Neural progenitor cell (in vitro differentiated cells): ENCODE measurements around the gene CXCR3. TPM values are rescaled to one million over a fixed set of nuclear protein-coding genes. Genes with fewer than 3 reads are reported as not detected.

Experiments
- DNase-seq: peaks from one replicate; pipeline ENCODE4 v3.0.0-alpha.2; 2016; ENCODE audit warnings: low spot score
- H2AFZ ChIP-seq: fragments of 200-600 bp; sonication (generic); replicated peaks from 2 replicates; pipeline ENCODE4 v1.6.1; 2016; ENCODE audit warnings: antibody characterized with exemption
- H3F3A ChIP-seq: fragments of 200-600 bp; sonication (generic); 2 replicates; pipeline ENCODE4 v1.6.1; 2016; ENCODE audit warnings: antibody characterized with exemption, low read depth
- H3K27ac ChIP-seq: fragments of 200-600 bp; sonication (generic); 2 replicates; pipeline ENCODE4 v1.5.1; 2016; ENCODE audit warnings: mild to moderate bottlenecking
- H3K27me3 ChIP-seq: fragments of 200-600 bp; sonication (generic); 2 replicates; pipeline ENCODE4 v1.6.1; 2016; ENCODE audit warnings: mild to moderate bottlenecking, moderate library complexity
- H3K36me3 ChIP-seq: fragments of 200-600 bp; sonication (generic); 2 replicates; pipeline ENCODE4 v1.5.1; 2016
- H3K4me1 ChIP-seq: fragments of 200-600 bp; sonication (generic); 2 replicates; pipeline ENCODE4 v1.6.1; 2016; ENCODE audit warnings: mixed run types
- H3K4me2 ChIP-seq: fragments of 200-600 bp; sonication (generic); 2 replicates; pipeline ENCODE4 v1.6.1; 2016
- H3K4me3 ChIP-seq: fragments of 200-600 bp; sonication (generic); 2 replicates; pipeline ENCODE4 v1.5.1; 2016
- H3K79me2 ChIP-seq: fragments of 200-600 bp; sonication (generic); 2 replicates; pipeline ENCODE4 v1.6.1; 2016; ENCODE audit warnings: low read depth
- H3K9ac ChIP-seq: fragments of 200-600 bp; sonication (generic); 2 replicates; pipeline ENCODE4 v1.6.1; 2016
- H3K9me3 ChIP-seq: fragments of 200-600 bp; sonication (generic); 2 replicates; pipeline ENCODE4 v1.5.1; 2016; ENCODE audit warnings: low read depth
- H4K20me1 ChIP-seq: fragments of 200-600 bp; sonication (generic); 2 replicates; pipeline ENCODE4 v1.6.1; 2016; ENCODE audit warnings: low read depth
- H3K27ac Mint-ChIP-seq: 3 replicates; pipeline ENCODE4 v1.8.0; 2021; ENCODE audit warnings: mixed read lengths
- H3K27me3 Mint-ChIP-seq: 2 replicates; pipeline ENCODE4 v1.8.0; 2022; ENCODE audit warnings: low read depth, mild to moderate bottlenecking, inconsistent platforms, moderate library complexity, mixed read lengths; ENCODE audit not compliant: insufficient read depth
- H3K36me3 Mint-ChIP-seq: 3 replicates; pipeline ENCODE4 v1.8.0; 2021; ENCODE audit warnings: mixed read lengths
- H3K4me1 Mint-ChIP-seq: 3 replicates; pipeline ENCODE4 v1.8.0; 2021; ENCODE audit warnings: mixed read lengths
- H3K4me3 Mint-ChIP-seq: 3 replicates; pipeline ENCODE4 v1.8.0; 2021; ENCODE audit warnings: mild to moderate bottlenecking, moderate library complexity, mixed read lengths
- H3K9me3 Mint-ChIP-seq: 3 replicates; pipeline ENCODE4 v1.8.0; 2020; ENCODE audit warnings: mixed read lengths
- CTCF ChIP-seq: fragments of 200-600 bp; sonication (generic); IDR thresholded peaks from 2 replicates; pipeline ENCODE4 v1.5.1; 2017; ENCODE audit warnings: antibody characterized with exemption, mild to moderate bottlenecking
- EZH2 ChIP-seq: fragments of 200-600 bp; sonication (generic); IDR thresholded peaks from 2 replicates; pipeline ENCODE4 v1.6.1; 2017; ENCODE audit warnings: antibody characterized with exemption, mild to moderate bottlenecking, moderate library complexity
- EZH2phosphoT487 ChIP-seq: fragments of 200-600 bp; sonication (generic); IDR thresholded peaks from 2 replicates; pipeline ENCODE4 v1.6.1; 2017; ENCODE audit warnings: antibody characterized with exemption
- total RNA-seq: library from RNA; depleted of rRNA; stranded (reverse); fragments of >200 nt; gene quantifications from 2 replicates; pipeline ENCODE4 v1.2.3, GENCODE V29; 2015; ENCODE audit warnings: low replicate concordance

CXCR3 gene
- total RNA-seq, 1 donor from 2014 or later, result not detected

GRCh38 chrX:71659342-71659741, 41.0 kb upstream of the CXCR3 start:
- Histone ChIP-seq H3K27me3 (no peaks in the 10 kb centered on the region), H3K4me1 (no peaks in the 10 kb centered on the region), H3K36me3 (no peaks in the 10 kb centered on the region), H3K9ac (no peak overlapping the region), H3K4me2 (no peak overlapping the region), H4K20me1 (no peaks in the 10 kb centered on the region), H3K4me3 (no peak overlapping the region), H3K9me3 (no peaks in the 10 kb centered on the region), H2AFZ (no peak overlapping the region), H3K27ac (no peak overlapping the region), H3F3A (no peaks in the 10 kb centered on the region), H3K79me2 (no peaks in the 10 kb centered on the region)
- Mint-ChIP-seq H3K27me3 (peaks cover 9% of the 10 kb centered on the region), H3K9me3 (peaks cover 9% of the 10 kb centered on the region), H3K27ac (no peak overlapping the region), H3K4me3 (no peak overlapping the region), H3K4me1 (no peaks in the 10 kb centered on the region), H3K36me3 (no peaks in the 10 kb centered on the region)
- TF ChIP-seq EZH2, result no peak
- no peak for TF ChIP-seq EZH2phosphoT487
- no peak for TF ChIP-seq CTCF
- no peak for DNase-seq

DNA sequence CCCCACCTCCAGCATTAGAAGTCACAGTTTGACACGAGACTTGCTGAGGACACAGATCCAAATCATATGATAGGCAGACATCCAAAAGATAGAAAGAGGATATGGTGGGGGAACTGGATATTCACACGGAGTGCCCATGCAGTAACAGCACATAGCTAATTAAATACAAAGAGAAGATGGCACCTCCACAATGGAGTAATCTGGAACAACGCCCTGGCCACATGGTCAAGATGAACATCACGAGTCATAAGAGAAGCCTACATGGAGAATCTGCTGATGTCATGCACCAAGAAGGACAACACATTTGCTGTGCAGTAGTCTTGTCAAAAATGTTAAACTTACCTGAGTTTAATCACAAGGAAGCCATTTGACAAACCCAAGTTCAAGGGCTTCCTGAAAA, 39.0 kb upstream of the CXCR3 start:
- no peaks in the 10 kb centered on the region for H3K9me3 ChIP-seq
- H3K27me3 ChIP-seq, result no peaks in the 10 kb centered on the region
- peaks cover 7% of the 10 kb centered on the region for H3K9me3 Mint-ChIP-seq
- no peaks in the 10 kb centered on the region for H3K36me3 ChIP-seq
- H3K4me3 Mint-ChIP-seq, result no peak overlapping the region
- H3K9ac ChIP-seq, result no peak overlapping the region
- no peak for TF ChIP-seq EZH2
- TF ChIP-seq CTCF, result no peak
- no peak for TF ChIP-seq EZH2phosphoT487
- H4K20me1 ChIP-seq, result no peaks in the 10 kb centered on the region
- no peak overlapping the region for H3K4me3 ChIP-seq
- H3K79me2 ChIP-seq, result no peaks in the 10 kb centered on the region
- peaks cover 9% of the 10 kb centered on the region for H3K27me3 Mint-ChIP-seq
- no peaks in the 10 kb centered on the region for H3K4me1 ChIP-seq
- H3K4me2 ChIP-seq, result no peak overlapping the region
- no peak overlapping the region for H3K27ac Mint-ChIP-seq
- no peak overlapping the region for H3K27ac ChIP-seq
- H2AFZ ChIP-seq, result no peak overlapping the region
- H3K4me1 Mint-ChIP-seq, result no peaks in the 10 kb centered on the region
- no peaks in the 10 kb centered on the region for H3F3A ChIP-seq
- H3K36me3 Mint-ChIP-seq, result no peaks in the 10 kb centered on the region
- no peak for DNase-seq

DNA sequence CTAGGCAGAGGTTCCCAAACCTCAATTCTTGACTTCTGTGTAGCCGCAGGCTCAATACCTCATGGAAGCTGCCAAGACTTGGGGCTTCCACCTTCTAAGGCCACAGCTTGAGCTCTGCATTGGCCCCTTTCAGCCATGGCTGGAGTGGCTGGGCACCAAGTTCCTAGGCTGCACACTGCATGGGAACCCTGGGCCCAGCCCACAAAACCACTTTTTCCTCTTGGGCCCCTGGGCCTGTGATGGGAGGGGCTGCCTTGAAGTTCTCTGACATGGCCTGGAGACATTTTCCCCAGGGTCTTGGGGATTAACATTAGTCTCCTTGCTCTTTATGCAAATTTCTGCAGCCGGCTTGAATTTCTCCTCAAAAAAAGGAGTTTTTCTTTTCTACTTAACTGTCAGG, 35.0 kb upstream of the CXCR3 start:
- TF ChIP-seq EZH2phosphoT487 (no peak), CTCF (no peak), EZH2 (no peak)
- Mint-ChIP-seq H3K4me1 (no peaks in the 10 kb centered on the region), H3K27me3 (peaks cover 5% of the 10 kb centered on the region), H3K36me3 (no peaks in the 10 kb centered on the region), H3K4me3 (no peak overlapping the region), H3K9me3 (no peaks in the 10 kb centered on the region), H3K27ac (no peak overlapping the region)
- Histone ChIP-seq H3K4me3 (no peak overlapping the region), H3K4me1 (no peaks in the 10 kb centered on the region), H3K9me3 (no peaks in the 10 kb centered on the region), H3K4me2 (no peak overlapping the region), H3F3A (no peaks in the 10 kb centered on the region), H3K27me3 (no peaks in the 10 kb centered on the region), H2AFZ (no peak overlapping the region), H3K9ac (no peak overlapping the region), H3K27ac (no peak overlapping the region), H3K79me2 (no peaks in the 10 kb centered on the region), H4K20me1 (no peaks in the 10 kb centered on the region), H3K36me3 (no peaks in the 10 kb centered on the region)
- no peak for DNase-seq

- H3K4me1 ChIP-seq, result no peaks in the 10 kb centered on the region
- no peak overlapping the region for H3K4me3 ChIP-seq
- Mint-ChIP-seq H3K4me3 (no peak overlapping the region), H3K4me1 (no peaks in the 10 kb centered on the region), H3K27me3 (peaks cover 5% of the 10 kb centered on the region), H3K36me3 (no peaks in the 10 kb centered on the region), H3K27ac (no peak overlapping the region), H3K9me3 (peaks cover 5% of the 10 kb centered on the region)
- H2AFZ ChIP-seq, result peak overlapping the region; percentile 76
- no peaks in the 10 kb centered on the region for H3K27me3 ChIP-seq
- peak; percentile 61 for DNase-seq
- H3K27ac ChIP-seq, result no peak overlapping the region
- no peak for TF ChIP-seq EZH2phosphoT487
- TF ChIP-seq CTCF, result peak; percentile 66
- no peaks in the 10 kb centered on the region for H4K20me1 ChIP-seq
- H3K4me2 ChIP-seq, result no peak overlapping the region
- H3K36me3 ChIP-seq, result no peaks in the 10 kb centered on the region
- H3K79me2 ChIP-seq, result no peaks in the 10 kb centered on the region
- no peak overlapping the region for H3K9ac ChIP-seq
- no peaks in the 10 kb centered on the region for H3K9me3 ChIP-seq
- no peaks in the 10 kb centered on the region for H3F3A ChIP-seq
Observed at GRCh38 chrX:71652405-71652804, 34.1 kb upstream of the CXCR3 start.
